Measurements from ENCODE around the gene EDN3. TPM values are rescaled to one million over a fixed set of nuclear protein-coding genes. Genes with fewer than 3 reads are reported as not detected.

Gene EDN3
- total and polyA plus RNA-seq, 2 of the 8 experiments (the other 6 are each of a cell fraction or from before 2014, with no cell fraction given), result 0.17 to 0.38 TPM

DNA sequence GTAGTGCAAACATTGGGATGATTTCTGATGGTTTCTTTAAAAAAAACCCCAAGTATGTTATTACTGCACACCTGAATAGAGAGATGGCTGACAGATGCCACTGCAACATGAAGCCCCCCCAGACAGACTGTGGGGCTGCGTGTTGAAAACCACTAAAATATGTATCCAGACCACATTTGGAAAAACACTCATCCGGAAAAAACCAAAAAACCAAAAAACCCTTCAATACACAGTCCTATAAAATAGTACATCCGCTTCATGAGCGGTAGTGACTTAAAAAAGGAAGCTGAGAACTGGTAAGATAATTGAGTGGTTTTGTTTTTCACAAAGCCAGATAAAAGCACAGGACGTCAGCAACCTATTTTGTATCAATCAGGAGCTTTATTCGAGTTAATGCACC is 47.1 kb upstream of the EDN3 start (continued):
- no peak for TF ChIP-seq CHD7 (IDR thresholded peaks at IDR 0.05; ENCODE audit: insufficient replicate concordance, low read length)
- no peak for TF ChIP-seq RFX5 (IDR thresholded peaks at IDR 0.05; ENCODE audit: borderline replicate concordance, low read depth, low read length)
- no peak for TF ChIP-seq TAF7 (optimal IDR thresholded peaks at IDR 0.05; ENCODE audit: borderline replicate concordance, low read depth, low read length)
